Stimulated activated CD4-positive, alpha-beta T cell treated with anti-CD3 and anti-CD28 coated beads, Interleukin-4, amount 100 ng/mL, for 48 hours (primary cell): ENCODE data around the gene SPATA12.

Experiments
- DNase-seq, 2 donors: peaks; one replicate each; pipeline ENCODE4 v3.0.0-alpha.2; 2020; ENCODE audit warnings: low read depth in 2 of 2

SPATA12 gene

DNA sequence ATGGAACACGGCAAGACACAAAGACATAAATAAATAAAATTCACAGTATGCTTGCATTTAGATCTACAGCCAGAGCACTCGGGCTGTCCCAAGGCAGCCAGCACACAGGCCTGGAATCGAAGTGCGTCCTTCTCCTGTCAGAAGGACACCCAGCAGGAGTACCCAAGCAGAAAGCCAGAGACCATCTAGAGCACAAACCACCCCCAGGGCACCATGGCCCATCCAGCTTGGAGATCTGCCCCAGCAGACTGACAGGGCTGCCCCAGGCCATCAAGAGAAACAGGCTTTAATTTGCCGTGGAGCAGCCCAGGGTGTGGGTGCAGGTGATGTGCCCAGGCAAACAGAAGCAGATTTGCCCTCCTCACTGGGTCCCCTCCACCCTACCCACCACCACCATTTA lies 7.8 kb upstream of the SPATA12 start:
- no peak for DNase-seq

DNA sequence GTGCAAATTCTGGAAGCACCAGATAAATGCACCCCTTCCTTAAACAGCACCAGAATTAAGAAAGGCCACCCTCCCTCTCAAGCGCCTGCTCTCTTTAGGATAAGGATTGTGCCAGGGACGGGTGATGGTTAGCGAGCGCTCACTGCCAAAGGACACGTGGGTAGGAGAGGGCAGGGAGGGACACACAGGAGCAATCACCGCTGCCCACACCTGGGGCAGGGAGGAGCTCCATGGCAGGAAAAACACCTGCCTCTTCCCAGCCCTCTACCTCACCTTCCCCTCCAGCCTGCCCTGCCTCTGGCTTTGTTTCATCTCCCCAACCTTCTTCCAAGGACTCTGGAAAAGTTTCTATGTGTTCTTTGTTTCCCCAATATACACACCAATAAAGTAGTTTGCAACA lies 7.3 kb upstream of the SPATA12 start:
- DNase-seq, result no peak

GRCh38 chr3:57057351-57057750 lies 3.1 kb upstream of the SPATA12 start:
- DNase-seq, result no peak

- DNase-seq, result no peak
These were observed 1.1 kb upstream of the SPATA12 start for GRCh38 chr3:57059411-57059810.

- no peak for DNase-seq
These were observed 1.1 kb downstream of the SPATA12 start for GRCh38 chr3:57061556-57061955.

GRCh38 chr3:57062101-57062631 lies 1.7 kb downstream of the SPATA12 start:
- no peak for DNase-seq

DNA sequence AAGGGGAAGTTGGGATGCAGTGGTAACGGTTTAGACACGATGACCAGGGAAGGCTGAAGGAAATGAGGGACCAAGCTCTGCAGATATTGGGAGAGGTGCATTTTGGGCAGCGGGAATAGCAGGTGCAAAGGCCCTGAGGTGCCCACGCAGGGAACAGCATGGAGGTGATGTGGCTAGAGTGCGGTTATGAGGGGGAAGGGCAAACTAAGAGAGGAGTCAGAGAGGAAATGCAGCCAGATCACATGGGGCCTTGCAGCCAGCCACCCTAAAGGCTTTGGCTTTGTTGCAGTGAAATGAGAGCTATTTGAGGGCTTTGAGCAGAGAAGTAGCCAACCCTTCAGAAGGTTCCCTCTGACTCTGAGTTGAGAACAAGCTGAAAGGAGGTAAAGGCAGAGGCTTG lies 2.6 kb downstream of the SPATA12 start:
- no peak for DNase-seq

DNA sequence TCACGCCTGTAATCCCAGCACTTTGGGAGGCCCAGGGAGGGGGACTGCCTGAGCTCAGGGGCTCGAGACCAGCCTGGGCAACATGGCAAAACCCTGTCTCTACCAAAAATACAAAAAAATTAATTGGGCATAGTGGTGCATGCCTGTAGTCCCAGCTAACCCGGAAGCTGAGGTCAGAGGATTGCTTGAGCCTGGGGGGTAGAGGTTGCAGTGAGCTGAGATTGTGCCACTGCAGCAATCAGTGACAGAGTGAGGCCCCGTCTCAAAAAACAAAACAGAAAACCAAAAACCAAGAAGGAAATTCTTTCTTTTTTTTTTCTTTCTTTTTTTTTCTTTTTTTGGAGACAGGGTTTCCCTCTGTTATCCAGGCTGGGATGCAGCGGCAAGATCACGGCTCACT lies 3.5 kb downstream of the SPATA12 start:
- DNase-seq, result no peak

DNA sequence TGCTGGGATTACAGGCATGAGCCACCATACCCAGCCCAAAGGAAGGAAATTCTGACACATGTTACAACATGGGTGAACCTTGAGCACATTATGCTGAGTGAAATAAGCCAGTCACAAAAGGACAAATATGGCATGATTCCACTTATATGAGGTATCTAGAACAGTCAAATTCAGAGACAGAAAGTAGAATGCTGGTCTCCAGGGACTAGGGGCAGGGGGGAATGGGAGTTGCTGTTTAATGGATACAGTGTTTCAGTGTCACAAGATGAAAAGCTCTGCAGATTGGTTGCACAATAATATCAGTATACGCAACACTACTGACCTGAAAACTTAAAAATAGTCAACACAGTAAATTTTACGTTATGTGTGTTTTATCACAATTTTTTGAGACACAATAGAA lies 4.1 kb downstream of the SPATA12 start:
- DNase-seq, result no peak

DNA sequence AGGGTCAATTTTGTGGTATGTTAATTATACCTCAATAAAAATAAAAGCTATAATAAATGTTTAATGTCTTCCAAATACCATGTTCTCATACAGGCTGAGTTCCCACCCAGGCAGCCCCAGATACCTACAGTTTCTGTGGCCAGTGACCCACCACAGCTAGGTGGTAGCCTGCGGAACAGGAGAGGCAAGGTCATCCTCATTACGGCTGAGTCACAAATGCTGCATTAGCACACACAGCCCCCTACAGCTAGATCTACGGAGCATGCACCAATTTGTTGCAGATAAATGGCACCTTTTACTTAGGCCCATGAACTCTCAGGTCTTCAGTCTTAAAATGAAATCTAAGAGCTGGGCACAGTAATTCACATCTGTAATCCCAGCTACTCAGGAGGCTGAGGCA lies 5.1 kb downstream of the SPATA12 start:
- DNase-seq, result no peak

- no peak for DNase-seq
These were observed 6.0 kb downstream of the SPATA12 start for GRCh38 chr3:57066471-57066870.

GRCh38 chr3:57068437-57069089 lies 8.1 kb downstream of the SPATA12 start:
- no peak for DNase-seq

- no peak for DNase-seq
These were observed 9.0 kb downstream of the SPATA12 start for GRCh38 chr3:57069503-57069902.

GRCh38 chr3:57073628-57074027 lies 13.2 kb downstream of the SPATA12 start:
- DNase-seq, result no peak

DNA sequence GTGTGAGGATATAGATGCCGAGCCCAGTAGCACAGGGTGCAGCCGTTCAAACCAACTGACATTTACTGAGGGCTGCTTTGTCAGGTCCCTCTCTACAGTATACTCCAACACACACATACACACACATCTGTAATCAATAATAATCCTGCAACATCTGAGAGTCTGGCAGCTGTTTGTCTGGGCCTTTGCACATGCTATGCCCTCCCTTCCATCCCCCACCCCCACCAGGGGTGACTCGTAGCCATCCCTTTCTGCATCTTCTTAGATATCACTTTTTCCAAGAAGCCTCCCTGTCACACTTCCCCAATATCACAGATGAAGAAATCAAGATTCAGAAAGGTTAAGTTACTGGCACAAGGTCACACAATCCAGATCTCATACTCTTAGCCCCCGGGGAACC lies 13.7 kb downstream of the SPATA12 start:
- DNase-seq, result no peak

- no peak for DNase-seq
These were observed 16.0 kb downstream of the SPATA12 start for GRCh38 chr3:57076422-57076951.

- DNase-seq, result no peak
These were observed 17.3 kb downstream of the SPATA12 start for GRCh38 chr3:57077630-57078343.

DNA sequence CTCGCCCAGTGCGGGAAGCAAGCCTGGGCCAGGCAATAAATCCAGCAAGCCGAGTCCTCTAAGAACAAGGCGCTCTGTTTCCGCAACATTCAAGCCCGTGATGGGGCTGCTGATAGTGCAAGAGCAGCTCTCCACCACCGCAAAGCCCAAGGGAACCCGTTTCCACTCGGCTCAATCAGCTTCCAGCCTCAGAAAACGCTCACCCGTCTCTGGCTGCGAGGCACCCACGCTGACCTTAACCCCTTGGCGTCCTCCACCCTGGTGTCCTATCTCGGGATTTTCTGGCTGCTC lies 17.8 kb downstream of the SPATA12 start:
- DNase-seq, result peak in 1 of 2 donors; percentile 9

DNA sequence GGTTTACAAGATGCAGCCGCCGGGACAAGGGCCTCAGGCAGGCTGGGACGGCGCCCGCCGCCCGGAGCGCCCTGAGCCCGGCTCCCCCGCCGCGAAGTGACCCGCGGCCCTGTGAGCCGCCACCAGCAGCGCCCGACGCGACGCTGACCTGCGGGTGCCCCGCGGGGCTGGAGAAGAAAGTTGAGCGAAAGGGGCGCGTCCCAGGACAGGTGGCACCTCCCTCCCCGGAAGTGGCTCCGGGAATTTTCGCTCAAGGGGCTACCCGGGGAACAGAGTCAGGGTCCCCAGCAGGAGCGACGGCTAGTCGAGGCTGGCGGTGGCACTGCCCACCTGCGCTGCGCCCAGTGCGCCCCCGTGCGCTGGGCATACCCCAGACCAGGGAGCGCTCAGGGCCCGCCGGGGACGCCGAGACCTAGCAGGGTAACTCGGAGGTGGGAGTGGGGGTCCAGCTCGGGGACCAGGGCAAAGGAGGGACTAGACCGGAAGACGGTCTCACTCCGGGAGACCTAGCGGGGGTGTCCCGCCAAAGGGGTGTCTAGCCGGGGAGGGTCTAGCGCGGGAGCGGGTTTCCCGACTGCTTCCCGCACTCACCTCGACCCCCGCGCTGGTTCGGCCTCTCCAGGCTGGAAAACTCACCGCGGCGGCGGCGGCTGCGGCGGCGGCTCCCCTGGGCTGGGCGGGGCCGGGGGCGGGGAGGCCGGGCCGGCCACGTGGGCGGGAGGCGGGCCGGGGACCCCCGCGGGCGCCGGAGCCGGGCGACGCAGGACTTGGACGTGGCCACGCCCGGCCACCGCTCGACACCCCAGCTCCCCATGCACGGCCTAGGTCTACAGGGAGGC lies 18.4 kb downstream of the SPATA12 start:
- DNase-seq, result no peak

DNA sequence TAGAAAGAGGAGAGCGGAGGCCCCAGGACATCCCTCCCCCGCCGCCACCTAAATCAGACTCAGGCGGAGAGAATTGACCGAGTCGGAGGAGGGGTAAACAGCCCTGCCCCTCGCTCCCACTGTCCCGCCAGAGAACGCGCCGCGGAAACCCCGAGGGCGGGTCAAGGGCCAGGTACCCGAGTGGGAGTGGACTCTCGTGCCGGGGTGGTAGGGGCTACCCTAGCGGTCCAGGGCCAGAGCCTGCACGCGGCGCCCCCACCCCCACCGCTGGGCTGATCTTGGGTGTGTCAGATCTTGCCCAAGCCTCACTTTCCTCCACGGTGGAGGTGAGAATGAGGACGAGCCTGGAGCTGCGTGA lies 19.0 kb downstream of the SPATA12 start:
- no peak for DNase-seq

- no peak for DNase-seq
These were observed 19.7 kb downstream of the SPATA12 start for GRCh38 chr3:57080171-57080570.

DNA sequence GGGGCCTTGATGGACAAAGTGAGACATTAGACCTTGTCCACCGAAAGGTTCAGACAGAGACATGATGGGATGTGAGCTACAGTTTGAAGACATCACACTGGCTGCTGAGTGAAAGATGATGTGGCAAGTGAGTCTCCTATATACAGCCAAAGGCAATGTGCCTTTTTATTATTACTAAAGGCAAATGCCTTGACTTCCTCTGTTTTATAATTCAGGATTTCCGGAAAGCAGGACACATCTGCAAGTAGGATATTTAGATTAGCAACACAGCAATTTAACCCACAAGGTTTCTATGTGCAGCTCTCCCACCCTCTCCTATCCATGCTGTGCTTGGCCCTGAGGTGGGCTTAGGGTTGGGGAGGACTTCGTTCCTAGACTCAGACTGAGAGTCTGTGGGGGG lies 20.7 kb downstream of the SPATA12 start:
- DNase-seq, result no peak

DNA sequence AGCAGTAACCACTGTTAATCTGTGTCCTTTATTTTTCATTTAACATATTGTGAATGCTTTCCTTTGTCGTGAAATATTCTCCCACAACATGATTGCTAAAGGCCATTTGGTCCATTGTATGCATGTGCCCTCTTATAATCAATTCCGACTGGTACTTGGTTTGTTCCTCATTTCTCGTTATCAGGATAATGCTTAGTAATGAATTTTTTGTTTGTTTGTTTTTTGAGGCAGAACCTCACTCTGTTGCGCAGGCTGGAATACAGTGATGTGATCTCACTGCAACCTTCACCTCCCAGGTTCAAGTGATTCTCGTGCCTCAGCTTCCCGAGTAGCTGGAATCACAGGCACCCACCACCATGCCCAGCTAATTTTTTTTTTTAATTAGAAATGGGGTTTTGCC lies 22.0 kb downstream of the SPATA12 start:
- DNase-seq, result no peak
